MG63 (cell line): Measurements from ENCODE around the gene KCNJ6. TPM values are rescaled to one million over a fixed set of nuclear protein-coding genes. Genes with fewer than 3 reads are reported as not detected.

Experiments
- DNase-seq: peaks from one replicate; pipeline ENCODE4 v3.0.0-alpha.2; 2020
- H3K27me3 ChIP-seq: fragments of 250-450 bp; sonication (Bioruptor Pico); 2 replicates; pipeline ENCODE4 v1.5.1; 2020; ENCODE audit warnings: mild to moderate bottlenecking, moderate library complexity
- H3K36me3 ChIP-seq: fragments of 250-450 bp; sonication (Bioruptor Pico); 2 replicates; pipeline ENCODE4 v1.5.1; 2020; ENCODE audit warnings: mild to moderate bottlenecking, moderate library complexity
- H3K4me3 ChIP-seq: fragments of 250-450 bp; sonication (Bioruptor Pico); 2 replicates; pipeline ENCODE4 v1.5.1; 2020; ENCODE audit warnings: mild to moderate bottlenecking, moderate library complexity
- H3K9me3 ChIP-seq: fragments of 250-450 bp; sonication (Bioruptor Pico); 2 replicates; pipeline ENCODE4 v1.5.1; 2020; ENCODE audit warnings: mild to moderate bottlenecking, moderate library complexity
- total RNA-seq: library from RNA; depleted of rRNA; stranded (reverse); fragments of >200 nt; shearing (Covaris generic); gene quantifications from 2 replicates; pipeline ENCODE4 v1.2.3, GENCODE V29; 2014; ENCODE audit warnings: low replicate concordance

Gene KCNJ6
- total RNA-seq, 1 experiment from 2014 or later: not detected

DNA sequence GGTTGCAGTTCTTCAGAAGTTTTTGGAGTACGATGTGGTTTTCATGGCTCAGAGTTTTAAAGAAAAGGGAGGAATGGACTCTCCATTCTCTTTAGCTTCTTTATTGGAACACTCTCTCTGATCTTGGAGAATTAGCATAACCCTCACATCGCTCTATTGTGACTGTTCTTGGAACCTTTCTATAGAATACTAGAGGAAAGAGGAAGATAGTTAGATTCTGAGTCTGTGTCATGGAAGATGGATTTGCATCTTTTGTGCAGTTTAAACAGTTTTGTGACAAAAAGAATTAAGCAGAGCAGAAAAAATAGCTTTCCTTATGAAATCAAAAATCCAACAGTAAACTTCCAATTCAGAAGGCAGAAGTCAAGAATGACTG lies 61.0 kb downstream of the KCNJ6 start:
- H3K4me3 ChIP-seq: no peak overlapping the region
- H3K9me3 ChIP-seq: peaks cover 12% of the 10 kb centered on the region
- H3K36me3 ChIP-seq: no peaks in the 10 kb centered on the region
- H3K27me3 ChIP-seq: no peaks in the 10 kb centered on the region
- DNase-seq: no peak

DNA sequence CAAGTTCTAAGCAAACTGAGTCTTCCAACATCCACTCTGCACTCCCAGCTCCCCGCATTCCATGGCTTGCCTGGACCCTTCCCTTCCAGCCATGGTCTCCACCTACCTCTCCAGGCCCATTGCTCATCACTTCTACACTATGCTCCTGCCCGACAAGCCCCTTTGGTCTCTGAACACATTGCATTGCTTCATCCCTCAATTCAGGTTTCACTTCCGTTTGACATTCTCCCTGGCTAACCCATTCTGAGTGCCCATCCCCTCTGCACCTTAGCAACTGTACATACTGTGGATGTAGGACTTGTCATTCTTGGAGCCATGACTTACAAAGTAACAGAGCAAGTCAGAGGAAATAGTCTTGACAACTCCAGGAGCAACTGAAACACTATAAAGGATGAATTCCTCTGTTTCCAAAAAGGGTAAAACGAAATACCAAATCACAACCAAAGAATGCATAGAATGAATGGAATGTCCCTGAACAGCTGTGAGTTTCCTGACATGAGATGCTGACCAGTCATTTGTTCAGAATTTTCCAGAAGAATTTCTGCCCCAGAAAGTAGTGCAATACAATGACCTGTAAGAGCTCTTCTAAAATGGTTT lies 66.7 kb downstream of the KCNJ6 start:
- H3K27me3 ChIP-seq: no peaks in the 10 kb centered on the region
- H3K9me3 ChIP-seq: peaks cover 10% of the 10 kb centered on the region
- no peaks in the 10 kb centered on the region for H3K36me3 ChIP-seq
- no peak for DNase-seq
- no peak overlapping the region for H3K4me3 ChIP-seq

DNA sequence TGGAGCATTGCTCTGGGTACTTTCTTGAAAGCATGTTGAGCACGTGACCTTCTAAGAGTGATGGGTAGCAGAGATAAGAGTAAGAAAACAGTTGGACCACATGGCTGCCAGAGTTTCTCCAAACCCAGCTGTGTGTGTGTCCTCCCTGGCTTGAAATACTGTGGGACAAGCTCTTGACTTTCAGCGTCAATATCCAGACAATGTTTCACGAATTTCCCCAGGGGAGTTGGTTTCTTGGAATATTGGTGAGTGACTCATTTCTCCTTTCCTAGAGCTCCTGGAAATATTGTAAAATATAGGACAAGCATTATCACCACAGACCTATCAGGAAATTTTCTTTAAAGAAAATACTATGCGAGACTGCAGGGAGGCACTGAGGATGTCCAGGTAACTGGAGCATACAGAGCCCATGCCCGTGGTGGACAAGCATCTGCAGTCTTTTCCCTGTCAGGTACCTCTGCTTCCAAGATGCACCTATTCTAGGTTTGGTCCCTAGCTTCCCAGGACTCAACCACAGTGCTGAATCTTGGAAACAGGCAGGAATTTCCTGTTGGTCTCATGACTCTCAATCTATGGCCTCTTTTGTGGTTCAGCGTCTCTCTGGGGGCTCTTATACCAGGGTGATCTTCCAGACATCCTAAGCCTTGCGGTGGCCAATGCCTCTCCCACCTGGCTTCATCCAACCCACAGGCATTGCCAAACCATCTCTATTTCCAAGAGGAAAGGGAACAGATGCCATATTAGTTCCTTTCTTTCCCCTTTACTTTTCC lies 67.4 kb downstream of the KCNJ6 start:
- no peaks in the 10 kb centered on the region for H3K27me3 ChIP-seq
- DNase-seq: no peak
- no peak overlapping the region for H3K4me3 ChIP-seq
- no peaks in the 10 kb centered on the region for H3K36me3 ChIP-seq
- peaks cover 5% of the 10 kb centered on the region; the same call in 1 of the 2 replicates for H3K9me3 ChIP-seq

DNA sequence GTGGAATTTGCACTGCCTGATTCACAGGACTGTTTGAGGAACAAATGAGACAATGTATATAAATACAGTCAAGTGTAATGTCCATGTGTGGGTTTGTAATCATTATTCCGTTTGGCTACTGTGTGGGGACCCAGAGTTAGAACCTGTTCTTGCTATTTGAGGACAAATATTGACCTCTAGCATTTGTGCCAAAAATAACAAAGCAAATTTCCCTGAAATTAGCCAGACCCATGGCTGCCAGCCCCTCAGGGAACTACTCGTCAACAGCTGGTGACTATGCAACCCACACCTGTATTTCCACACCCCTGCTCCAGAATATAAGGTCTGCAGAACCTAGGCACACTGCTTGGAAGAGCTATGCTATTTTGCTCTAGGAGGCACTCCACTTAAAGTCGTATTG lies 70.7 kb downstream of the KCNJ6 start:
- no peak for DNase-seq
- Histone ChIP-seq H3K9me3 (no peaks in the 10 kb centered on the region), H3K27me3 (no peaks in the 10 kb centered on the region), H3K4me3 (no peak overlapping the region), H3K36me3 (no peaks in the 10 kb centered on the region)

DNA sequence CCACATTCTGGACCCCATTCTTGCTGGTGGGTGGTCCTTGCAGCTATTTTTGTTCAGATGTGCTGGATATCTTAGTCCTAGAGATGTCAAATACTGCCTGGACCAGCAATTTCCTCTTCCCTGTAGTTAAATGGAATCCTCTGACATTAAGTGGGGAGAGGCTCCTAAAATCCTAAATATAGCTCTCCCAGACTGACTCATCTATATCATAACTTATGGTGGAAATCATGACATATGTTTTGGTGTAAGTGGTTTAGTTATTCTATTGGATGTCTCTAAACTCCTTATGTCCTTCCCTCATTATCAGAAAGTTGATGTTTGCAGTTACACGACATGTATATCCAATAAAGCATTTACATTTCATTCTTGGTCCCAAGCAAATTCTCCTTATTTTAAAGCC lies 73.1 kb downstream of the KCNJ6 start:
- Histone ChIP-seq H3K9me3 (no peaks in the 10 kb centered on the region), H3K27me3 (no peaks in the 10 kb centered on the region), H3K36me3 (no peaks in the 10 kb centered on the region), H3K4me3 (no peak overlapping the region)
- DNase-seq: no peak

DNA sequence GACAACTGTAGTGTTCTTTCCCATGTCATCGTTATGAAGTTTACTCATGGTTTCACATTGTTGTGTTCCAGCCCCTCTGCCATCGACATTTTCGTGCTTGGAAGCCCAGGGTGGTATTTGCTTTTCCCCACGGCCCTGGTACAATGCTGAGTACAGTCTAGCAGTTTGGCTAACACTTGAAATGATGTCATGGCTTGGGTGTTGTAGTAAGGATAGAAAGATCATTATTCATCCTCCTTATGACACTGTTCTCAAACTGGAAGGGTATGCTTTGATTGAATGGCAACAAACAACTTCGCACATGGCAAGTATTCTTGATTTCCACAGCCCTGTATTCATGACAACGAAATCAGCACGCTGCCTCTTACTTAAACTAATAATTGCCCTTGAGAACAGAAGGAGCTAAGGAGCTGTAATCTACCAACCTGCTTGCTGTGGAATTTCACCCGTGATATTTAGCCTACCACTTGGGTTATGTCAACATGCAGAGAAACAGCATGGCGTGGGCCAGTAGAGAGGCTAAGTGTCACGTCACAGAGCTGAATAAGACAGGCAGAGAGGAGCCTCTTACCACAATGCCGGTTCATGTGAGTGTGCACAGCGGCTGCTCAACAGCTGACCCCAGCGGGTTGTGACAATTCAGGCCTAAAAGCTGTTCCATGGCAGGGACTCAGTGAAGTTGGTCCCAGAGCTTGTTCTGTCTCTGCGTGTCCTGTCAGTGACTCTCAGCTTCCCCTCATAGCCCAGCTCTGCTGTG lies 73.9 kb downstream of the KCNJ6 start:
- H3K4me3 ChIP-seq: no peak overlapping the region
- DNase-seq: no peak
- H3K9me3 ChIP-seq: no peaks in the 10 kb centered on the region
- H3K36me3 ChIP-seq: no peaks in the 10 kb centered on the region
- H3K27me3 ChIP-seq: no peaks in the 10 kb centered on the region

DNA sequence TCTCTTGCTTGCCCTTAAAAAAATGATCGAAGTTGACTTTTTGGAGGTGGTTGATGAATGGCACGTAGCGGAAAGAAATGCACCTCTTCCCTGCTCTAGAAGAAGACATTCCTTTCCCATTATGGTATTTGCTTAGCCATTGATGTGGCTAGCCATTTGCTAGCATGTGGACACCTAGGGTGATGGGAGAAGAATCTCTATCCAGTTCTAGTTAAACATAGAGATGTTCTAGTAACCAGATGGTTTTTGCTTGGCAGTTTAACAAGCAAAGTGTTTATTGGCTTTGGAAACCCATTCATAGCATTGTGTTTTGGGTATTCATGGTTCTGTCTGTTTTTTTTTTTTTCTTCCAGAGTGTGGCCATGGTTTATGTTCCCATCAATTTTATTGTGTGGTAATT lies 78.9 kb downstream of the KCNJ6 start:
- Histone ChIP-seq H3K27me3 (no peaks in the 10 kb centered on the region), H3K9me3 (no peaks in the 10 kb centered on the region), H3K4me3 (no peak overlapping the region), H3K36me3 (no peaks in the 10 kb centered on the region)
- no peak for DNase-seq

DNA sequence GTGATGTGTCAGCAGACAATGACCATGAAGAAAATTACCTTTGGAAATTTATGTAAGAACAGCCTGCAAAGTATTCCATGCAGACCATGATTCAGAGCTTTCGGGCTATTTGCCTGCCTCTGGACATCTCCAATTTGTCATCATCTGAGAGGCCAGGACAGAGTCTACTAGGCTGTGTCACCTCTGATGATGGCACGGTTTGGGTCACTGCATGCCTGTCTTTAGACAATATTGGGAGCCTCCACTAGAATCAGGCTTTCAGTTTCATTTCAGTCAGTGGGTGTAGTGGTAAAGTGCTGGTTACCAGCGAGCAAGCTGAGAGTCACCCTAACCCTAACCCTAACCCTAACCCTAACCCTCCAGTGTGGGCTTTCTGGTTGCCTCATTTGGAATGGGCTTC lies 80.8 kb downstream of the KCNJ6 start:
- Histone ChIP-seq H3K9me3 (no peaks in the 10 kb centered on the region), H3K36me3 (no peaks in the 10 kb centered on the region), H3K27me3 (no peaks in the 10 kb centered on the region), H3K4me3 (no peak overlapping the region)
- no peak for DNase-seq

DNA sequence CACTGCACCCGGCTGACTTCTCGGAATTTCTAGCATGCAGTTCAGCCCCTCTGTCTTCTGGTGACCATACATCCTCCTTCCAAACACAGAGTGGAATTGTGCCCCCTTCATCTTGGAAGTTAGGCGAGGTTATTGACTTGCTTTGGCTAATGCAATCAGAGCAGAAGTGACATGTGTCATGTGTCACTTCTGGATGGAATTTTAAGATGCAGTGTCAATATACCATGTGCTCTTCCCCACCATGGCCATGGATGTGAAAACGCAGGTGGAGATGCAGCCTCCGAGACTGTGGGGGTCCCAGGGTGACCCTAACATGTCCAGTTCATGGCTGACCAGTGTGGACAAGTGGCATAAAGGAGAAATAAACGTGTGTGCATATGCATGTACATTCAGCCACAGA lies 83.0 kb downstream of the KCNJ6 start:
- no peak for DNase-seq
- no peaks in the 10 kb centered on the region for H3K9me3 ChIP-seq
- no peaks in the 10 kb centered on the region for H3K36me3 ChIP-seq
- H3K27me3 ChIP-seq: no peaks in the 10 kb centered on the region
- H3K4me3 ChIP-seq: no peak overlapping the region

DNA sequence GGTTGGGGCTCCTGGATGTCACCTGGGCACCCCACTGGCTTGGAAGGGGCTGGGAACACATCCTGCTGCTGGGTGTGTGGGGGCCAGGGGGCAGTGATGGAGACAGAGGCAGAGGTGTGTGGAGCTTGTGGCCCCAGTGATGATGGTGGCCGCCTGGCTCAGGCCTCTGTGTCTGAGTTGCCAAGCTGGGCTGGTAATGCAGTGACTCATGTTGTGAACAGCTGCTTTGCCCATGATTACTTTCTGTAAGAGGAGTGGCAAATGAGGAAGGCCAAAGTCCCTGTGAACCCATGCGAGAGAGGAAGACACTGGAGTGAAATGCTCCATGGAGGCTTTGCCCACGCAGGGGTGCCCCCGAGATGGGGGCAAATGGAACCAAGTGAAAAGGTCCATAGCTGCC lies 86.8 kb downstream of the KCNJ6 start:
- Histone ChIP-seq H3K9me3 (no peaks in the 10 kb centered on the region), H3K4me3 (no peak overlapping the region), H3K27me3 (no peaks in the 10 kb centered on the region), H3K36me3 (no peaks in the 10 kb centered on the region)
- peak; percentile 83 for DNase-seq

DNA sequence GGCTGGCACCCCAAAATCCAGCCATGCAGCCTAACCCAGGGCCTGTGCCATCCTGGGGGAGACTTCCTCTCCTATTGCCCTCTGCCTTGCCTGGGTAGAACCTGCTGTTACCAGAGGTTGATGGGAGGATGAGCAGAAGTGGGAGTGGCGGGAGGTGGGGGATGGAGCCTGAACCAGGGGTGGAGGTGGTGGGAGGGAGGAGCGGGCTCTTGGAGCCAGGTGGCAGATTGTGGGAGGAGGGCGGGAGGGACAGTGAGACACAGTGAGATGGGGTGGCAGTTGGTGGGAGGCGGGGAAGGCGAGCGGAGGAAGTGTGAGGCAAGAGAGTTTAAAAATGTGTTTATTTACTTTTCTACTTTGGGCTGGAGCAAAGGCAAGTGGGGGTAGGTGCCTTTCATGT lies 87.3 kb downstream of the KCNJ6 start:
- Histone ChIP-seq H3K27me3 (no peaks in the 10 kb centered on the region), H3K4me3 (no peak overlapping the region), H3K36me3 (no peaks in the 10 kb centered on the region), H3K9me3 (no peaks in the 10 kb centered on the region)
- peak; percentile 49 for DNase-seq

DNA sequence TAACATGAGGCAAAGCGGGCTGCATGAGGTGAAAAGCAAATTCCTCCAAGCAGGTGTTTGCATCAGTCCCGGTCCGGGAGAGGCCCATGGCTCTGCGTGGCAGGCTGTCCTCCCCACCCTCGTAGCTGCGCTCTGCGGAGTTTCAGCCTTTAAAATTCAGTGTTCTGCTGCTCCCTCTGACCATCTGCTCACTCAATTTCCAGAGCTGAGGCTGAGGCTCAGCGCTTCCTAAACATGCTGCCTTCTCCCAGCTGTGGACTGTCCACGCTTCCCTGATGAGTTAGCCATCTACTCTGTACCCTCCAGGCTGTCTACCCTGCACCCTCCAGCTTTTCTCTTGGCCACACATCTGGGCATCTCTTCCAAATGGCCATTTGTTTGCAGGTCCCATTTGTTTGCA lies 87.7 kb downstream of the KCNJ6 start:
- Histone ChIP-seq H3K4me3 (no peak overlapping the region), H3K9me3 (no peaks in the 10 kb centered on the region), H3K36me3 (no peaks in the 10 kb centered on the region), H3K27me3 (no peaks in the 10 kb centered on the region)
- no peak for DNase-seq

DNA sequence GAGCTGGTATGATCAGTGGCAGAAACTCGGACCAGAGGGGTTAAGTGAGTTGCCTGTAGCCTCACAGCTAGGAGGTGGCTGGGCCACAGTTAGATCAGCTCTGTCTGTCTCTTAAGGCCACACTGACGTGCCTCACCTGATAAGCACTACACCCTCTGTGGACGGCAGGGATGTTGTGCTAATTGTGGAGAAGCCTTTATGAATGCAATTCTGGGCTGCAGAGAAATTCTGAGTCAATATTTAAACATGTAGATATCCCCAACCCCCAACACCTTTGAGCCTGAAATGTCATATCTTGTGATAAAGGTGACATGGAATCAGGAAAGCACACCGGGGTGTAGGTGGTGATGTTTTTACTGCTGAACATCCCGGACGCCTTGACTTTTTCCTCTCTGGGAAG lies 88.3 kb downstream of the KCNJ6 start:
- no peaks in the 10 kb centered on the region for H3K27me3 ChIP-seq
- DNase-seq: no peak
- H3K4me3 ChIP-seq: no peak overlapping the region
- H3K9me3 ChIP-seq: no peaks in the 10 kb centered on the region
- no peaks in the 10 kb centered on the region for H3K36me3 ChIP-seq

DNA sequence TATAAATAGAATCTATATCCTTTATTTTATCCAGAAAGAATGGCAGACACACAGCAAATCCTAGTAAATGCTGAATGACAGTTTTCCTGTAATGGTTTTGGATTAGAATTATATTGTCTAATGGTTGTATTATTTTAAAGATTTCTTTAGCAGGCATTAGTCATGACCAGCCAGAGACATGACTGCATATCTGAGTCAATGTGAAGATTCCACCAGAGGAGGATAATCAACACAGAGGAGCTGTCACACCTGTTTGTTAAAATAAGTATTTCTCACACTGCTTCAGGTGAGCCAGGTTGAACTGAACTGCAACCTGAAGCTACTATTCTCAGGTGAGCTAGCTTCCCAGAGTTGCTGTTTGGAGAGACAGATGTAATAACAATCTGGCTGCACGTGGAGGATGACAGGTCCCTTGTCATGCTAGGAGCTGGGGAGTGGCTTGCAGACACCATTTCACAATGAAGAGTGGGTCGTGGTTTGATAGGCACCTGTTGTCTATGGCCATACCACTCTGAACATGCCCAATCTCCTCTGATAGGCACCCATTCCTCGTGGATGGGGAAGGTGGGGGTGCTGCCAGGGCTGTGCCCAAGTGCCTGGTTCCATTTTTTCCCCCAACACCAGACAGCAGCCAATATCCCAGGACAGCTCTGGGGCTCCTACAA lies 94.3 kb downstream of the KCNJ6 start:
- no peak overlapping the region for H3K4me3 ChIP-seq
- H3K36me3 ChIP-seq: no peaks in the 10 kb centered on the region
- DNase-seq: no peak
- peaks cover 2% of the 10 kb centered on the region; the same call in 1 of the 2 replicates for H3K27me3 ChIP-seq
- H3K9me3 ChIP-seq: no peaks in the 10 kb centered on the region

DNA sequence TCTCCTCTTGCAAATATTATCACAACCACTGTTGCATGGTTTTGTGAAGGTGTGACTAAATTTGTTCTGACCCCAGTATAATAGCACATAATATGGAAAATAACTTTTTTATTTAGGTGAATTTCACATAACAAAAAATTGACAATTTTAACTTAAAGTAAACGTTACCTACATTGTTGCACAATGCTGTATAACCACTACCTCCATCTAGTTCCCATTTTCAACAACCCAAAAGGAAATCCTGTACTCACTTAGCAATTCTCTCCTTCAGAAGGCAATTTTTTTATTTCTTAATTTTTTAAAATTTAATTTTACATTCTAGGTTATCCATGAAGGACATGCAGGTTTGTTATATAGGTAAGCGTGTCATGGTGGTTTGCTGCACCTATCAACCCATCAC lies 95.2 kb downstream of the KCNJ6 start:
- Histone ChIP-seq H3K9me3 (no peaks in the 10 kb centered on the region), H3K27me3 (peaks cover 2% of the 10 kb centered on the region; the same call in 1 of the 2 replicates), H3K4me3 (no peak overlapping the region), H3K36me3 (no peaks in the 10 kb centered on the region)
- no peak for DNase-seq

DNA sequence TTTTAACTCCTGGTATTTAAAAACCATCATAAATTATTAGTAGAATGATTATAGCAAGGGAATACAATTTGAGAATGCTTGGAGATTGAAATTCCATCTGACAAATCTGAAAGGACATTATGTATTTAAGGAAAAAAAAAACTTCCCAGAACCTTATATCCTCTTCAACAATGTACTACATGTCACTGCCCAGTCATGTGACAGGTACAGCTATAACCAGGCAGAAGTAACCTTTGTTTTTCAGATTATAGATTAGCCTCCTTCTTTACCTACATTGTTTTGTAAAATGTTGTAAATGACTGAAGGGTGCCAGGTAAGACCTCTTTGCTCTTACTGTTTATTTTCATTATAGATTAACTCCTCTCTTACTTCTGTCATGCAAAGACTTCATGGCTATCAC lies 96.9 kb downstream of the KCNJ6 start:
- H3K27me3 ChIP-seq: peaks cover 2% of the 10 kb centered on the region; the same call in 1 of the 2 replicates
- DNase-seq: no peak
- no peaks in the 10 kb centered on the region for H3K9me3 ChIP-seq
- no peak overlapping the region for H3K4me3 ChIP-seq
- H3K36me3 ChIP-seq: no peaks in the 10 kb centered on the region

DNA sequence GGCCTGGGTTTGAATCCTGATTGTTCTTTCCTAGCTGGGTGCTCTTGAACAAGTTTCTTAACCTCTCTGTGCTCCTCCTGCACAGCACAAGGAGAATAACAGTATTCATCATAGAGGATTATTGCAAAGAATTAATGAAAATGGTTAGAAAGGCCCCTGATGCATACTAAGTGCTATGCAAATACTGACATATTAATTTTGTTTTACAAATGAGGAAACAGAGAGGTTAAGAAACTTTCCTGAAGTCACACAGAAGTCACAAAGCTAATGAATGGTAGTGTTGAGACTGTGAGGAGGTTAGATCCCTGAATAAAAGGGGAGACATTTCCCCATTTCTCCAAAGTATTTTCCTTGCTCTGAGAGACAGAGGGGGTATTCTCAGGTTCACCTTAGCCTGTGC lies 99.0 kb downstream of the KCNJ6 start:
- H3K27me3 ChIP-seq: peaks cover 4% of the 10 kb centered on the region; the same call in 1 of the 2 replicates
- no peaks in the 10 kb centered on the region for H3K36me3 ChIP-seq
- no peak overlapping the region for H3K4me3 ChIP-seq
- peaks cover 9% of the 10 kb centered on the region for H3K9me3 ChIP-seq
- DNase-seq: no peak
